Thymus (tissue), 11 donors: ENCODE data around the gene JMJD1C. TPM values are rescaled to one million over a fixed set of nuclear protein-coding genes. Genes with fewer than 3 reads are reported as not detected.

Experiments
- DNase-seq, 9 donors: peaks; one replicate each; pipeline ENCODE4 v3.0.0-alpha.2; 2013; ENCODE audit warnings: low spot score in 9 of 9, low read depth in 6 of 9, missing footprints in 1 of 9
- H3K27ac ChIP-seq, 2 donors: one replicate each; pipeline ENCODE4 v1.5.1; 2013; ENCODE audit warnings: control low read depth in 1 of 2, low read depth in 1 of 2, low read length in 1 of 2, mild to moderate bottlenecking in 1 of 2, moderate library complexity in 1 of 2
- H3K27me3 ChIP-seq, 2 donors: one replicate each; pipeline ENCODE4 v1.5.1; 2013; ENCODE audit warnings: low read length in 1 of 2; ENCODE audit not compliant: control insufficient read depth in 2 of 2, insufficient read depth in 1 of 2
- H3K36me3 ChIP-seq, 2 donors: one replicate each; pipeline ENCODE4 v1.5.1; 2013; ENCODE audit warnings: low read length in 1 of 2, mild to moderate bottlenecking in 1 of 2, moderate library complexity in 1 of 2; ENCODE audit not compliant: control insufficient read depth in 2 of 2, insufficient read depth in 2 of 2
- H3K4me1 ChIP-seq, 2 donors: one replicate each; pipeline ENCODE4 v1.5.1; 2013; ENCODE audit warnings: low read length in 2 of 2; ENCODE audit not compliant: control insufficient read depth in 2 of 2, insufficient read depth in 2 of 2
- H3K4me3 ChIP-seq, 2 donors: one replicate each; pipeline ENCODE4 v1.5.1; 2013; ENCODE audit warnings: low read length in 2 of 2, control low read depth in 1 of 2, mild to moderate bottlenecking in 1 of 2
- H3K9me3 ChIP-seq, 2 donors: one replicate each; pipeline ENCODE4 v1.5.1; 2013; ENCODE audit warnings: low read length in 1 of 2, mild to moderate bottlenecking in 1 of 2; ENCODE audit not compliant: control insufficient read depth in 2 of 2, insufficient read depth in 1 of 2
- WGBS: extraction: QIAGEN DNeasy Blood & Tissue Kit; methylation state at CpG from one replicate; pipeline ENCODE4 v1.1.7; 2013; 5-methylcytosine and 5-hydroxymethylcytosine counted together
- polyA plus RNA-seq: library from polyadenylated mRNA; stranded (reverse); fragments of 200-250 nt; gene quantifications from one replicate; pipeline ENCODE4 v1.2.3, GENCODE V29; 2013
- total RNA-seq: library from RNA; stranded (reverse); fragments of 120-200 nt; gene quantifications from one replicate; pipeline ENCODE4 v1.2.4, GENCODE V29; 2013
- donor health status: healthy.

Gene JMJD1C
- total and polyA plus RNA-seq, 2 donors: 70.8 to 86.2 TPM

DNA sequence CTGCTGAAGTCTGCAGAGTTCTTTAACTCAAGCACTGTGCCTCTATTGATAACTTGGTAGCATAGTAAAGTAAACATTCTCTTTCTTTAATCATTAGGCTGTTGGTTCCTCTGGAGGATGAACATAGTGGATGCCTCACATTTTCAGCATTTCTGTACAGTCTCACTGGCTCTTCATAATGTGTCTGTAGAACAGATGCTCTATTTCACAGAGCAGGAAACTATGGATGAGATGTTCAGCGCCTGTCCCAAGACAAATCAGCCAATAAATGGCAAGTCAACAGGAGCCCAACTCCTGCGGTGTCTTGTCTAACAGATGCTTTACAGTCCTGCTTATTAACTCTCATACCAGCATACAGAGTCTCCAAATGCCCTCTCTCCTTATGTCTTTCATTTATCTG, 296.2 kb downstream of the JMJD1C start:
- no peak overlapping the region for H3K27ac ChIP-seq
- H3K4me3 ChIP-seq: no peak overlapping the region
- H3K27me3 ChIP-seq: no peaks in the 10 kb centered on the region
- H3K36me3 ChIP-seq: peaks cover 3 to 45% of the 10 kb centered on the region in 2 donors
- DNase-seq: no peak
- H3K4me1 ChIP-seq: no peaks in the 10 kb centered on the region
- 97% methylated on average over 2 of the region's 2 CpGs for WGBS
- no peaks in the 10 kb centered on the region for H3K9me3 ChIP-seq

DNA sequence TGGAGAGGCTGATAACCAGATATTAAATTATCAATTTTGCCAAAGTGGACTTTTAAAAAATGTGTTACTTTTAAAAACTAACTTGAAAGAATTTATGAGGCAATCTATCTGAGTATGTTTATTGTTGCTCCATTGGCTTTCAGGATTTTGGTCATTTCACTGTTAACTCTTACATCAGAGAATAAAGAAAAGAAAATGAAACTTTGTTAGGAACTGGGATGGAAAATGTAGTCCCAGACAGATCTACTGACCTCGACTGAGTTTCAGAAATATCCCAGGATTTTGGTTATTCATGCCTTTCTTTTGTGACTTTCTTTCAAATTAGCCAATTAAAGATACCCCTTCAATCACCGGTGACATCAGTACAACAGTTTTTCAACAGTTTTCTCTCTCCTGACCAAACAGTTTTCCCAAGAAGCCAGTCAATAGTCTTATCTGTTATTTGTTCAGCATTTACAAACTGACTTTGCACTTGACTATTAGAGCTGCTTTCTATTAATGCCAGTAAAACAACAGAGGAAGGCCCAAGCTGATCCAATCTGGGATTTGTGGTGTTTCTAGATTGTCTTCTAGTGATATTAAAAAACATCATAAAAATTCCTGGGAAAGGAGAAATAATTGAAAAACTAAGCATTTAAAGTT, 296.8 kb downstream of the JMJD1C start:
- no peaks in the 10 kb centered on the region for H3K27me3 ChIP-seq
- peaks cover 6 to 48% of the 10 kb centered on the region in 2 donors for H3K36me3 ChIP-seq
- WGBS: 94% methylated on average over 2 of the region's 2 CpGs
- no peak overlapping the region for H3K4me3 ChIP-seq
- H3K9me3 ChIP-seq: no peaks in the 10 kb centered on the region
- H3K4me1 ChIP-seq: no peaks in the 10 kb centered on the region
- H3K27ac ChIP-seq: no peak overlapping the region
- DNase-seq: no peak

DNA sequence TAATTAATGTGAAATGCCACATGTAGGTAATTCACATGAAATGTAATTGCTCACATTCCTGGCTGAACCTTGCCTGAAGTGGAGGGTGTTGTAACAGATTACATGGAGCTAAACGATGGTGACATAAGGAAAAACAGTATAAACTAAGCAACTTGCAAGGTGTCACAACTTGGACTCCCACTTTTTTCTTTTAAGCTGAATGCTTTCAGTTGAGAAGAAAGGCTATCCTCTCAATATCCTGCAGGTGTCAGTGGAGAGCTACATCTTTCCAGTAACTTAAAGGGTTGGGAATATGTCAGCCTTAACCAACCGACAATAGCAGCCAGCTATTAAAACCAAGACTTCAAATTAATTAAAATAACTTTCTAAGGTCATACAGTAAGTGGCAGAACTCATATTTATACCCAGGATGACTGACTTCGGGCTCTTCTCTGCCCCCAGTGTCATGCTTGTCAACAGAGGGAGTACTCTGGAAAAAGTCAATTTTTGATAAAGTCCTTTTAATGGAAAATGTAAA, 299.0 kb downstream of the JMJD1C start:
- H3K36me3 ChIP-seq: peaks cover 6 to 39% of the 10 kb centered on the region in 2 donors
- H3K4me3 ChIP-seq: no peak overlapping the region
- H3K4me1 ChIP-seq: no peaks in the 10 kb centered on the region
- no peak overlapping the region for H3K27ac ChIP-seq
- DNase-seq: peak; percentile 14 to 79 (median 45)
- no peaks in the 10 kb centered on the region for H3K27me3 ChIP-seq
- no peaks in the 10 kb centered on the region for H3K9me3 ChIP-seq
- 51% methylated on average over 3 of the region's 3 CpGs for WGBS

DNA sequence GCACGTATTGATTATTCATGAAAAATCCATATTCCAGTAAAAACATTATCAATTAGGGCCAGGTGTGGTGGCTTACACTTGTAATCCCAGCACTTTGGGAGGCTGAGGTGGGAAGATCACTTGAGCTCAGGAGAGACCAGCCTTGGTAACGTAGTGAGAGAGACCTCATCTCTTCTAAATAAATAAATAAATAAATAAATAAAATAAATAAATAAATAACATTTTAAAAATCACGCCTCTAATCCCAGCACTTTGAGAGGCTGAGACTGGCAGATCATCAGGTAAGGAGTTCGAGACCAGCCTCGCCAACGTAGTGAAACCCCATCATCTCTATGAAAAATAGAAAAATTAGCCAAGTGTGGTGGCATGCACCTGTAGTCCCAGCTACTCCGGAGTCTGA, 300.5 kb downstream of the JMJD1C start:
- Histone ChIP-seq H3K36me3 (peaks cover 3 to 26% of the 10 kb centered on the region in 2 donors), H3K4me3 (no peak overlapping the region), H3K9me3 (no peaks in the 10 kb centered on the region), H3K27me3 (no peaks in the 10 kb centered on the region), H3K27ac (no peak overlapping the region), H3K4me1 (no peaks in the 10 kb centered on the region)
- DNase-seq: no peak
- WGBS: 99% methylated on average over 7 of the region's 7 CpGs

DNA sequence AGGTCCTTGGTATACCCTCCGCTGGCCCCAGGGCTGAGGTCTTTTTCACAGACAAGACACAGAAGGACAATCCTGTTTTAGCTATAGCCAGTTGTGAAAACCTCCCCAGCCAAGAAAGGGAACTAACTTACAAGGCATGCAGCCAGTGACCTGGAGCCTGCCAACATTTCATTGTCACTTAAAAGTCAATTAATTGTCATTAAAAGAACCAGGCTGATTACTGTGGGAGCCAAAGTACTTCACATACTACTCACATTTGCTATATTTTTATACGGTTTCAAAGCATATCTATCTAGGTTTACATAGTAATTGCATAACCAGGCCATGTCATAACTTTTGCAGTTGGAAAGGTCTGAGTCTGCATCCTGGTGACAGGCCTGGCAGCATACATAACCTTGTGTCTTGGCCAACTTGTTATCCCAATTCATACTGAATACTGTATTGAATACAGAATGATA, 301.6 kb downstream of the JMJD1C start:
- Histone ChIP-seq H3K4me3 (no peak overlapping the region), H3K36me3 (peaks cover 3 to 17% of the 10 kb centered on the region in 2 donors), H3K9me3 (no peaks in the 10 kb centered on the region), H3K27ac (no peak overlapping the region), H3K27me3 (no peaks in the 10 kb centered on the region), H3K4me1 (no peaks in the 10 kb centered on the region)
- WGBS: 92% methylated on average over 2 of the region's 2 CpGs
- no peak for DNase-seq

DNA sequence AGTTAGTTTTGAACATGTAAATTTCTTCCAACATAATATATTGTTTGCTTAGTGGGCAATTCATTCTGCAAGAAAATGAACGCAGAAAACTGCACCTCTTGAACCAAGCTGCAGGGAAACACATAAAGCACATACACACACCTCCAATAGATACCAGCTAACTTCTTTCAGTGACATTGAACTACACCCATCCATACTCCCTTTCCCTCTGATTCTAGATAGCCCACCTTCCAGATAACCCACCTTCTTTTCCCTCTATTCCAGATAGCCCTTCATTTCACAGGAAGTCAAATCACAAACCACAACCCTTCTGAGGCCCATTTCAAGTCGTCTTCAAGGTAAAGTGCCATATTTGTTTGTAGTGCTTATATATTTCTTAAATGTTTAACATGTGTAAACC, 304.2 kb downstream of the JMJD1C start:
- 45% methylated on average over 2 of the region's 2 CpGs for WGBS
- H3K36me3 ChIP-seq: peaks cover 3 to 13% of the 10 kb centered on the region in 2 donors
- no peaks in the 10 kb centered on the region for H3K4me1 ChIP-seq
- no peak for DNase-seq
- no peaks in the 10 kb centered on the region for H3K27me3 ChIP-seq
- H3K9me3 ChIP-seq: no peaks in the 10 kb centered on the region
- H3K4me3 ChIP-seq: no peak overlapping the region
- no peak overlapping the region for H3K27ac ChIP-seq

DNA sequence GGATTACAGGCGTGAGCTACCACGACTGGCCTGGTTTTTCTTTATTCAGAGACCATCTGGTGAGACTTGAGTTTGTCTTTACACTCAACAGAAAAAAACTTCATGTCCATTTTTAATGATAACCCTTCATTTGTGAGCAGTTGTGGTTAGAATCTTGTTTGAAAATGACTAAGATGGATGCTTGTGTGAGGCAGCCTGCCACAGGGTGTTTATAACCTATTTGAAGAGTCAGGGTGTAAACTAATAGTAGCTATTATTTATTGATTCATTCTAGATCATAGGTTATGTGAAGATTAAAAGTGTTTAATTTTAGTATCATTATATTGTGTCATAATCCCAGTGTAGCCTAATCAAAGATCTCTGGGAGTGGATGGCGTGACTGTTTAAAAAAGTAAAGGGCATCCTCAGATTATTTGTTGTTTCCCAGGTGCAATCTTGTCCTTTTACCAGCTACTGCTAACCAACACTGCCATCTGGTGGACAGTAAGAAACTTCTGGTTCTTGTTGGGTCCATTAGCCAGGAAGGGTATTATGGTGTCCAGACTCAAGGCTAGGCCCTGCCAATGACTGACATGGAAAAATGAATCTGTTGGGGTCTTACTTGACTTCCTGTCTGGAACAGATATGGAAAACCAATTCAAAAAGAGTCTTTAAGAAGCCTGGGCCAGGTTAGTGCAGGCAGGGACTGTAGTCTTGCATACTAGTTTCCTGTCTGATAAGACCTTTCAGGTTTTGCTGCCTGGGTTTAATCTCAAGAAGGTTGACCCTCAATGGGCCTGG, 307.7 kb downstream of the JMJD1C start:
- H3K27me3 ChIP-seq: no peaks in the 10 kb centered on the region
- H3K9me3 ChIP-seq: no peaks in the 10 kb centered on the region
- DNase-seq: peak; percentile 32 to 88 (median 75)
- H3K27ac ChIP-seq: no peak overlapping the region
- H3K36me3 ChIP-seq: peaks cover 16 to 18% of the 10 kb centered on the region in 2 donors
- no peak overlapping the region for H3K4me3 ChIP-seq
- no peaks in the 10 kb centered on the region for H3K4me1 ChIP-seq
- 87% methylated on average over 3 of the region's 3 CpGs for WGBS

DNA sequence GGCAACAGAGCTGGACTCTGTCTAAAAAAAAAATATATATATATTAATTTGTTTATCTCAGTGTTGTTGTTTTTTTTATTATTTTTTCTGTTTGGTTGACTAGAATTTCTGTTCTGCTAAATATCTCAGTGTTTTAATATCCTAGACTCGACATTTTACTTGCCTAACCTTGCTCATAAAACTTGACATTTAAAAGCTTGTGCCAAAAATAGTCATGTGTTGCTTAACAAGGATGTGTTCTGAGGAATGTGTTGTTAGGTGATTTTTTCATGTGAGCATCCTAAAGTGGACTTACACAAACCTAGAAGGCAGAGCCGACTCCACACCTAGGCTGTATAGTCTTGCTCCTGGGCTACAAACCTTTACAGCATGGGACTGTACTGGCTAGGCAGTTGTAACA, 309.5 kb downstream of the JMJD1C start:
- WGBS: 97% methylated on average over 2 of the region's 2 CpGs
- no peak overlapping the region for H3K27ac ChIP-seq

DNA sequence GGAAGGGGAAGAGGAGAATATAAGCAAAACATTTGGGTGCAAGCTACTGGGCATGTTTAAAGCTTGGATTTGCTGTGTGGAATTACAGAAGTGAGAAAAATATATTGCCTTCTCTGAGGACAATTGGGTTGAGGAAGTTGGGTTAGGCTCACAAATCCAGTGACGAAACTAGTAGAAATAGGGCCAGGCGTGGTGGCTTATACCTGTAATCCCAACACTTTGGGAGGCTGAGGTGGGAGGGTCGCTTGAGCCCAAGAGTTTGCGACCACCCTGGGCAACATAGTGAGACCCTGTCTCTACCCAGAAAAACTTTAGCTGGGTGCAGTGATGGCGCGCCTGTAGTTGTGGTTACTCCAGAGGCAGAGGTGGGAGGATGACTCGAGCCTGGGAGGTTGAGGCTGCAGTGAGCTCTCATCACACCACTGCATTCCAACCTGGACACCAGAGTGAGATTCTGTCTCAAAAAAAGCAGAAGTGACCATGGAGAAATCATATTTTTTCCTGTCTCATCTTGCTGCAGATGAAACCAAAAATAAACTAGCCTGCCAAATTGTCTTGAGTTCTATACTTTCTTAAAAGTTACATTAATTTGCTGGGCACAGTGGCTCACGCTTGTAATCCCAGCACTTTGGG, 310.3 kb downstream of the JMJD1C start:
- 94% methylated on average over 8 of the region's 8 CpGs for WGBS
- no peaks in the 10 kb centered on the region for H3K9me3 ChIP-seq
- H3K36me3 ChIP-seq: peaks cover 22 to 26% of the 10 kb centered on the region in 2 donors
- no peak overlapping the region for H3K27ac ChIP-seq
- H3K4me1 ChIP-seq: no peaks in the 10 kb centered on the region
- no peak for DNase-seq
- H3K27me3 ChIP-seq: no peaks in the 10 kb centered on the region
- H3K4me3 ChIP-seq: no peak overlapping the region

More for the DNA sequence above, 309.5 kb downstream of the JMJD1C start:
- DNase-seq: no peak
- H3K36me3 ChIP-seq: peaks cover 22% of the 10 kb centered on the region in 2 donors
- no peaks in the 10 kb centered on the region for H3K27me3 ChIP-seq
- H3K4me3 ChIP-seq: no peak overlapping the region
- H3K4me1 ChIP-seq: no peaks in the 10 kb centered on the region
- no peaks in the 10 kb centered on the region for H3K9me3 ChIP-seq
